GM12892 (cell line): ENCODE results near the gene RNF215.

Source experiments
- POLR2A ChIP-seq: IDR thresholded peaks from 2 replicates; pipeline ENCODE4 v1.6.1; 2011; ENCODE audit warnings: low read depth, low read length, control low read depth
- POLR2AphosphoS5 ChIP-seq: IDR thresholded peaks from 2 replicates; pipeline ENCODE4 v1.6.1; 2011; ENCODE audit warnings: low read depth, low read length, control low read depth

DNA sequence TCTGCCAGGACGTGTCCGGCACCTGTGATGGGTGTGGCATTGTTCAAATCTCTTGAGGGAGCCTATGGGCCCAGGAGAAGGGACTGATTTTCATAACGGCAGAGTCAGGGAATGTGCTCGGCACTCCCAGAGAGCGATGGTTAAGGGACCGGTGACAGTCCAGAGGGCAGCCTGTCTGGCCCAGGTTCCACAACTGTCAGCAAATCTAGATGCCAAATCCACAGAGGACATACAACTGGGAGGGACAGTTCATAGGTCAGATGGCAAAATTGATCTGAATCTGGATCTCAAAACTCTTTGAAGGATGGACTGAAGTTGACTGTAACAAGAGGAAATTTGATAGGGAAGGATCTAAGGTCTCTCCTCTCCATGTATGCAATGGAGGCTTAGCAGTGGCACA lies 17.1 kb upstream of the RNF215 start:
- TF ChIP-seq POLR2A = no peak
- no peak for TF ChIP-seq POLR2AphosphoS5
